Panc1 (cell line): ENCODE measurements around the gene SULT1E1. TPM values are rescaled to one million over a fixed set of nuclear protein-coding genes. Genes with fewer than 3 reads are reported as not detected.

Experiments
- ATAC-seq: fragments of 200-7000 bp; cut with Tn5 transposase; 2 replicates; pipeline ENCODE4 v1.9.1; 2020; ENCODE audit warnings: mild to moderate bottlenecking, moderate library complexity
- BruUV-seq: library from RNA; stranded (reverse); fragments of 400-500 nt; replicated peaks from 2 replicates; lab custom pipeline; 2021; lab: Mats Ljungman, UMichigan
- CTCF ChIA-PET: fragments of 300-600 bp; sonication (Branson Sonifier 250); formaldehyde crosslinking; loops from one replicate; lab custom pipeline; 2022; ENCODE audit warnings: antibody characterized with exemption; lab: Charles Lee
- POLR2A ChIA-PET: fragments of 300-600 bp; sonication (Branson Sonifier 250); formaldehyde crosslinking; loops from one replicate; lab custom pipeline; 2022; ENCODE audit warnings: antibody characterized with exemption; lab: Charles Lee
- DNase-seq: peaks from one replicate; pipeline ENCODE4 v3.0.0-alpha.2; 2010; ENCODE audit warnings: low read depth, low spot score
- H3K27ac ChIP-seq: 2 replicates; pipeline ENCODE4 v1.5.1; 2011; ENCODE audit warnings: mild to moderate bottlenecking, low read length, inconsistent platforms
- H3K27me3 ChIP-seq: fragments of 200-500 bp; sonication (Bioruptor generic); 2 replicates; pipeline ENCODE4 v1.6.0; 2014; ENCODE audit warnings: low read length, inconsistent platforms; ENCODE audit not compliant: control insufficient read depth, insufficient read depth
- H3K36me3 ChIP-seq: fragments of 200-500 bp; sonication (Bioruptor generic); 2 replicates; pipeline ENCODE4 v1.5.1; 2014; ENCODE audit warnings: inconsistent platforms, mild to moderate bottlenecking, low read length, moderate library complexity; ENCODE audit not compliant: control insufficient read depth, insufficient read depth
- H3K4me1 ChIP-seq: 2 replicates; pipeline ENCODE4 v1.5.1; 2011; ENCODE audit warnings: inconsistent platforms, mild to moderate bottlenecking, low read length, moderate library complexity; ENCODE audit not compliant: control insufficient read depth, insufficient read depth
- H3K4me3 ChIP-seq, 2 experiments: 2 replicates each; pipeline ENCODE4 v1.5.1; 2011 to 2012; ENCODE audit warnings: low read depth in 2 of 2, low read length in 2 of 2, mild to moderate bottlenecking in 2 of 2, inconsistent platforms in 1 of 2, moderate library complexity in 1 of 2
- H3K9me3 ChIP-seq: fragments of 200-500 bp; sonication (Bioruptor generic); 2 replicates; pipeline ENCODE4 v1.5.1; 2014; ENCODE audit warnings: low read depth, mild to moderate bottlenecking, inconsistent platforms, low read length, moderate library complexity; ENCODE audit not compliant: control insufficient read depth, insufficient read depth
- POLR2AphosphoS5 ChIP-seq: IDR thresholded peaks from 2 replicates; pipeline ENCODE4 v1.6.1; 2012; ENCODE audit warnings: mild to moderate bottlenecking, low read depth, low read length, moderate library complexity
- REST ChIP-seq, 2 experiments: IDR thresholded peaks; 2 replicates each; pipeline ENCODE4 v1.6.1; 2011 to 2012; ENCODE audit warnings: low read depth in 2 of 2, control low read depth in 1 of 2, low read length in 1 of 2, mild to moderate bottlenecking in 1 of 2, moderate library complexity in 1 of 2; ENCODE audit not compliant: insufficient read depth in 1 of 2
- SIN3A ChIP-seq: IDR thresholded peaks from 2 replicates; pipeline ENCODE4 v1.6.1; 2012; ENCODE audit warnings: low read depth, mild to moderate bottlenecking, low read length, moderate library complexity, borderline replicate concordance; ENCODE audit not compliant: insufficient read depth
- TCF7L2 ChIP-seq: IDR thresholded peaks from 2 replicates; pipeline ENCODE4 v1.6.1; 2011; ENCODE audit warnings: mild to moderate bottlenecking, low read depth, low read length, inconsistent platforms
- in situ Hi-C: cut with HindIII; loops from 2 replicates; pipeline ENCODE4 v1.10.0; 2016; ENCODE audit warnings: low sequenced_read_pairs, low pct_unique_long_range_greater_than_20kb
- intact Hi-C: fragments of 100-400 bp; cut with micrococcal nuclease; formaldehyde crosslinking; loops from one replicate; pipeline ENCODE4 v1.10.0; 2022; ENCODE audit not compliant: unreplicated experiment
- total RNA-seq: library from RNA; stranded (reverse); gene quantifications from one replicate; pipeline ENCODE4 v1.2.1, GENCODE V29; 2021; ENCODE audit not compliant: unreplicated experiment
- TF ChIP-seq, protein P1 (sequence below): fragments of 450-650 bp; IDR thresholded peaks from 2 replicates; pipeline ENCODE4 v1.5.1; 2017; ENCODE audit warnings: mild to moderate bottlenecking

The SULT1E1 gene
- total RNA-seq, 1 experiment from 2014 or later = not detected

DNA sequence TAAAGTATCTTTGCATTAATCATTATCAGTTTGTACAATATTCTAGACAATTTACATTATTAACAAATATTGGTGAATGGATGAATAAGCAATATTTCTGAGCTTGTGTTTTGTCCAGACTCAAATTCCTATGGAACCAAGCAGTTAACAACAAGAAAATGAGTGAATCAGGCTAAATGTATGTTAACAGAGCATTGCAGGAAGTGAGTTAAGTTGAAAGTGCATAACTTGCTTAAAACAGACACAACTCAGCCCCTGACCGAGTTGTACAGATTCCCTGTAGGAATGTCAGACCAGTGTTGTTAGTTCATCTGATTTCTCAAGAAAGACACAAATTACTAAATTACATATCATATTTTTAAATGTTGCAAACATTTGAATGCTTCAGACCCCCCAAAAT, 47.2 kb upstream of the SULT1E1 start:
- intact Hi-C loops (no loop called here), in situ Hi-C loops (no loop called here)
- Histone ChIP-seq H3K9me3 (no peaks in the 10 kb centered on the region), H3K27ac (no peak overlapping the region), H3K27me3 (no peaks in the 10 kb centered on the region), H3K4me1 (no peaks in the 10 kb centered on the region), H3K36me3 (no peaks in the 10 kb centered on the region), H3K4me3 (no peak overlapping the region)
- ATAC-seq = no peak
- TF ChIP-seq POLR2AphosphoS5 = no peak
- no peak for TF ChIP-seq TCF7L2
- no peak for TF ChIP-seq REST (IDR thresholded peaks at IDR 0.05; ENCODE audit: insufficient read depth in 1 of 2, low read depth in 2 of 2, low read length in 1 of 2)
- no peak for TF ChIP-seq SIN3A
- TF ChIP-seq, protein P1, sequence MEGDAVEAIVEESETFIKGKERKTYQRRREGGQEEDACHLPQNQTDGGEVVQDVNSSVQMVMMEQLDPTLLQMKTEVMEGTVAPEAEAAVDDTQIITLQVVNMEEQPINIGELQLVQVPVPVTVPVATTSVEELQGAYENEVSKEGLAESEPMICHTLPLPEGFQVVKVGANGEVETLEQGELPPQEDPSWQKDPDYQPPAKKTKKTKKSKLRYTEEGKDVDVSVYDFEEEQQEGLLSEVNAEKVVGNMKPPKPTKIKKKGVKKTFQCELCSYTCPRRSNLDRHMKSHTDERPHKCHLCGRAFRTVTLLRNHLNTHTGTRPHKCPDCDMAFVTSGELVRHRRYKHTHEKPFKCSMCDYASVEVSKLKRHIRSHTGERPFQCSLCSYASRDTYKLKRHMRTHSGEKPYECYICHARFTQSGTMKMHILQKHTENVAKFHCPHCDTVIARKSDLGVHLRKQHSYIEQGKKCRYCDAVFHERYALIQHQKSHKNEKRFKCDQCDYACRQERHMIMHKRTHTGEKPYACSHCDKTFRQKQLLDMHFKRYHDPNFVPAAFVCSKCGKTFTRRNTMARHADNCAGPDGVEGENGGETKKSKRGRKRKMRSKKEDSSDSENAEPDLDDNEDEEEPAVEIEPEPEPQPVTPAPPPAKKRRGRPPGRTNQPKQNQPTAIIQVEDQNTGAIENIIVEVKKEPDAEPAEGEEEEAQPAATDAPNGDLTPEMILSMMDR = no peak
- no TSS peak for BruUV-seq
- CTCF ChIA-PET = no interaction called here
- DNase-seq = no peak
- POLR2A ChIA-PET = no interaction called here

GRCh38 chr4:69896530-69897116, 36.7 kb upstream of the SULT1E1 start:
- no peak for DNase-seq
- POLR2A ChIA-PET = no interaction called here
- TF ChIP-seq POLR2AphosphoS5 = no peak
- TF ChIP-seq REST (IDR thresholded peaks at IDR 0.05; ENCODE audit: insufficient read depth in 1 of 2, low read depth in 2 of 2, low read length in 1 of 2) = no peak
- no peak for TF ChIP-seq TCF7L2
- TF ChIP-seq, protein P1 = peak; percentile 31; the same call in 1 of the 2 replicates
- TF ChIP-seq SIN3A = no peak
- intact Hi-C loops = loop anchor here (5.0 to 10.0 kb wide), 2 partner anchors 286 to 608 kb away; no protein-coding TSS in a partner anchor
- ATAC-seq = no peak
- in situ Hi-C loops = no loop called here
- no peak overlapping the region for H3K27ac ChIP-seq
- no peaks in the 10 kb centered on the region for H3K4me1 ChIP-seq
- no peaks in the 10 kb centered on the region; the same call in 1 of the 2 replicates for H3K36me3 ChIP-seq
- H3K27me3 ChIP-seq = no peaks in the 10 kb centered on the region
- no peak overlapping the region for H3K4me3 ChIP-seq
- CTCF ChIA-PET = interaction anchor here (0.6 kb wide), 1 partner anchor 275 kb away, joined by 3 read pairs; no protein-coding TSS in a partner anchor
- no peaks in the 10 kb centered on the region for H3K9me3 ChIP-seq
- BruUV-seq = no TSS peak
